ENCODE data around the gene C1orf21.
A peak's percentile ranks its signal among the peaks of the same experiment; 100 is the strongest.

The C1orf21 gene

DNA sequence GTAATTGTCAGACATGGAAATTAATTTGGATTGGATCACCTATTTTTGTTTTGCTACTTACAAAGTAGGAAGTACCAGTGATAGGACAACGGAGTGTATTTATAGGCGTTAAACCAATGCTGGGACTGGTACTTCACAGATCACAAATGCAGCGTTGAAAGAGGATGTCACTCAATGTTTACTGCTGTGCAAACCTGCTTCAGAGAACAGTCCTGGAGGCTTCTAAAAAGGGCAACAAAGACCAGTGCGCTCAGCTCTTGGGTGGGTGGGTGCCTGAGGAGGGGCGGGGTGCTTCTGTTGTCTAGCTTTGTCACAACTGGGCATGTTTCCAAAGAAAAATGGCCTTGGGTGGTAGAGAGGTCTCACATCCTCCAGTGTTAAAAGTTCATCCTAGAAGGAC is 2.1 kb downstream of the C1orf21 start:
- DNase-seq (ENCODE audit: low read depth, low spot score): no peak
- no peak overlapping the region for H3K27ac ChIP-seq
- no peaks in the 10 kb centered on the region for H3K36me3 ChIP-seq (ENCODE audit: insufficient read depth, low read length)
- TF ChIP-seq EZH2 (IDR thresholded peaks at IDR 0.05) (no peak), FOXP2 (optimal IDR thresholded peaks at IDR 0.05; ENCODE audit: control extremely low read depth, extremely low read length, insufficient read depth) (no peak), POLR2AphosphoS5 (IDR thresholded peaks at IDR 0.05; ENCODE audit: borderline replicate concordance, low read depth, low read length) (no peak)
- H3K9me3 ChIP-seq (ENCODE audit: low read depth, low read length): no peaks in the 10 kb centered on the region
- peak overlapping the region; percentile 93 for H3K4me3 ChIP-seq
- H3K9ac ChIP-seq (ENCODE audit: insufficient read length): no peak overlapping the region

DNA sequence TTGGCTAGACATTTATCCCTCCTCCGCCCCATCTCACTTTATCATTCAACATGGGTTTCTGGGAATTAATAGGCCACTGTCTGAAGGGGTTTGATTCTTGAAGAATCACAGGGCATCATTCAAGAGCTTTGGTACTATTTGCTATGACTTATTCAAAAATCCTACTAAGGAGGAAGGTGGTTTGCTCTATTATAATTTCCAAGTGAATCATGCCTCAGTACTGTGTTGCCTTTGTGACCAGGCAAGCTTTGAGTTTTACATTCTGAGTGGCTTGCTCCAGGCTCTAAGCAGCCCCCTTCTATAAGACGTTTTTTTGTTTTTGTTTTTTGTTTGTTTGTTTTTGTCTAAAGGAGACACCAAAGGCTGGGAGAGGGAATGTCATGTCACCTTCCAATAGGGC is 2.6 kb downstream of the C1orf21 start:
- no peaks in the 10 kb centered on the region for H3K36me3 ChIP-seq (ENCODE audit: insufficient read depth, low read length)
- H3K9ac ChIP-seq (ENCODE audit: insufficient read length): no peak overlapping the region
- H3K27ac ChIP-seq: no peak overlapping the region
- no peaks in the 10 kb centered on the region for H3K9me3 ChIP-seq (ENCODE audit: low read depth, low read length)
- TF ChIP-seq POLR2AphosphoS5 (IDR thresholded peaks at IDR 0.05; ENCODE audit: borderline replicate concordance, low read depth, low read length) (no peak), EZH2 (IDR thresholded peaks at IDR 0.05) (no peak), FOXP2 (optimal IDR thresholded peaks at IDR 0.05; ENCODE audit: control extremely low read depth, extremely low read length, insufficient read depth) (no peak)
- H3K4me3 ChIP-seq: peak overlapping the region; percentile 93
- no peak for DNase-seq (ENCODE audit: low read depth, low spot score)

- TF ChIP-seq EZH2 (IDR thresholded peaks at IDR 0.05): no peak
- TF ChIP-seq FOXP2 (optimal IDR thresholded peaks at IDR 0.05; ENCODE audit: control extremely low read depth, extremely low read length, insufficient read depth): no peak
- TF ChIP-seq POLR2AphosphoS5 (IDR thresholded peaks at IDR 0.05; ENCODE audit: borderline replicate concordance, low read depth, low read length): peak; percentile 24; the same call in 1 of the 2 replicates
- Histone ChIP-seq H3K9me3 (ENCODE audit: low read depth, low read length) (no peaks in the 10 kb centered on the region), H3K4me3 (peak overlapping the region; percentile 42), H3K9ac (ENCODE audit: insufficient read length) (no peak overlapping the region), H3K27ac (no peak overlapping the region), H3K36me3 (ENCODE audit: insufficient read depth, low read length) (no peaks in the 10 kb centered on the region)
- DNase-seq (ENCODE audit: low read depth, low spot score): peak; percentile 53
Observed at GRCh38 chr1:184390889-184391288, 4.1 kb downstream of the C1orf21 start.

DNA sequence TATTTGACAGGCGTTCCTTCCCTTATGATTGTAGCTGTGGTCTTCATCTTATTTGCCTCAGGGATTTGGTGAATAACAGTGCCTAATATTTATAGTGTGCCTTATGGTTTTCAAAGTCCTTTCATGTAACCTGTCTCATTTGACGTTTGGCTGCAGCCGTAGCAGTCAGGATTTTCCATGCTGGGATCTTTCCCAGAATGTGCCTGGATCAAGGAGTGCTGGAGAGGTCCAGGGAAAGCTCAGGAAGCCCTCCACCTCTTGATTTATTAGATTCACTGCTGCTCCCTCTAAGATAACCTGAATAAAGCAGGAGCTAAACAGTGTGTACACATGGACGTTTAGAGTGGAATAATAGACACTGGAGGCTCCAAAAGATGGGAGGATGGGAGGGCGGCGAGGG is 5.2 kb downstream of the C1orf21 start:
- H3K27ac ChIP-seq: no peak overlapping the region
- H3K36me3 ChIP-seq (ENCODE audit: insufficient read depth, low read length): no peaks in the 10 kb centered on the region
- H3K4me3 ChIP-seq: no peak overlapping the region
- TF ChIP-seq POLR2AphosphoS5 (IDR thresholded peaks at IDR 0.05; ENCODE audit: borderline replicate concordance, low read depth, low read length) (no peak), FOXP2 (optimal IDR thresholded peaks at IDR 0.05; ENCODE audit: control extremely low read depth, extremely low read length, insufficient read depth) (no peak), EZH2 (IDR thresholded peaks at IDR 0.05) (no peak)
- no peaks in the 10 kb centered on the region for H3K9me3 ChIP-seq (ENCODE audit: low read depth, low read length)
- no peak overlapping the region for H3K9ac ChIP-seq (ENCODE audit: insufficient read length)
- DNase-seq (ENCODE audit: low read depth, low spot score): no peak

DNA sequence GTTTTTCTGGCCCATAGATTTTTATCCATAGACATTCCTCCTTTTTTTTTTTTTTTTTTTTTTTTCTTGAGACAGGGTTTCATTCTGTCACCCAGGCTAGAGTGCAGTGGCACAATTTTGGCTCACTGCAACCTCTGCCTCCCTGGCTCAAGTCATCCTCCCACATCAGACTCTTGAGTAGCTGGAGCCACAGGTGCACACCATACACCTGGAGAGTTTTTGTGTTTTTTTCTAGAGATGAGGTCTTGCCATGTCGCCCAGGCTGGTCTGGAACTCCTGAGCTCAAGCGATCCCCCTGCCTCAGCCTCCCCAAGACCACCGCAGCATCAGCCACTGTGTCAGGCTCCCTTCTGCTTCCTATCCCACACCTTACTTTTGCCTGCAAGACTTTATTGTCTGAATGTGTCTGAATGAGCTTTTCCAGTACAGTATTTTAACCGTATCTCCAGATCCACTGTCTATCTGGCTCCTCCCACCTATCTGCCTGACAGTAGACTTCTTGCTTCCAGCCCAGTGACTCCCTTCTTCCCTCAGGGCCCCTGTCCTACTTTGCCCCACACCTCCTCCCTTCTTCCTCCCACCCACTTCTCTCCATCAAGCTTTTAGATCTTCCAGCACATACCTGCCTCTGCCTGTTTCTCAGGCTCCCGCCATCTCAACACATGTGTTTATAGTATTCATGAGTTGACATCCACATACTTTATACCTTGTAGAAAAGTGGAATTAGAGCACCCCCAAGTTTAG is 6.1 kb downstream of the C1orf21 start:
- TF ChIP-seq POLR2AphosphoS5 (IDR thresholded peaks at IDR 0.05; ENCODE audit: borderline replicate concordance, low read depth, low read length) (no peak), EZH2 (IDR thresholded peaks at IDR 0.05) (no peak), FOXP2 (optimal IDR thresholded peaks at IDR 0.05; ENCODE audit: control extremely low read depth, extremely low read length, insufficient read depth) (no peak)
- no peak overlapping the region for H3K4me3 ChIP-seq
- no peak for DNase-seq (ENCODE audit: low read depth, low spot score)

GRCh38 chr1:184393962-184394361 is 7.1 kb downstream of the C1orf21 start:
- no peak overlapping the region for H3K27ac ChIP-seq
- H3K9me3 ChIP-seq (ENCODE audit: low read depth, low read length): no peaks in the 10 kb centered on the region
- TF ChIP-seq POLR2AphosphoS5 (IDR thresholded peaks at IDR 0.05; ENCODE audit: borderline replicate concordance, low read depth, low read length) (no peak), EZH2 (IDR thresholded peaks at IDR 0.05) (no peak), FOXP2 (optimal IDR thresholded peaks at IDR 0.05; ENCODE audit: control extremely low read depth, extremely low read length, insufficient read depth) (no peak)
- H3K9ac ChIP-seq (ENCODE audit: insufficient read length): no peak overlapping the region
- H3K4me3 ChIP-seq: no peak overlapping the region
- no peak for DNase-seq (ENCODE audit: low read depth, low spot score)
- no peaks in the 10 kb centered on the region for H3K36me3 ChIP-seq (ENCODE audit: insufficient read depth, low read length)

More for the DNA sequence above, 6.1 kb downstream of the C1orf21 start:
- H3K9ac ChIP-seq (ENCODE audit: insufficient read length): no peak overlapping the region
- no peaks in the 10 kb centered on the region for H3K9me3 ChIP-seq (ENCODE audit: low read depth, low read length)
- no peaks in the 10 kb centered on the region for H3K36me3 ChIP-seq (ENCODE audit: insufficient read depth, low read length)
- no peak overlapping the region for H3K27ac ChIP-seq

DNA sequence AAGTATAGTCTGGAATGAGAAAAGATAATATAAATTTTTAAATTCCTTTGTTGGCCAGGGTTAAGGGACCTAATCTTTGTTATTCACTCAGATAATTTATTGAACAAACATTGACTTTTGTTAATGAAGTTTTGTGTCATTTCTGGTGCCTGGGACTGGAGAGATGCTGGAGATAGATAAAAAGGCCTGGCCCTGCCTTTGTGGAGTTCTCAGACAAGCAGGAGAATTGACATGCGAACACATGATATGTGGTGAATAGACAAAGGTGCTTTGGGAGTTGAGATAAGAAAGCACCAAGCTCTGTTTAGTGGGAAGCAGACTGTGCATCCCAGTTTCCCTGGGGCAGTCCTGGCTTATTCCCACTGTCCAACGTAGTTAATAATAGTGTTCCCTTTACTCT is 8.5 kb downstream of the C1orf21 start:
- DNase-seq (ENCODE audit: low read depth, low spot score): no peak
- Histone ChIP-seq H3K4me3 (no peak overlapping the region), H3K9me3 (ENCODE audit: low read depth, low read length) (no peaks in the 10 kb centered on the region), H3K27ac (no peak overlapping the region), H3K9ac (ENCODE audit: insufficient read length) (no peak overlapping the region), H3K36me3 (ENCODE audit: insufficient read depth, low read length) (no peaks in the 10 kb centered on the region)
- TF ChIP-seq POLR2AphosphoS5 (IDR thresholded peaks at IDR 0.05; ENCODE audit: borderline replicate concordance, low read depth, low read length) (no peak), FOXP2 (optimal IDR thresholded peaks at IDR 0.05; ENCODE audit: control extremely low read depth, extremely low read length, insufficient read depth) (no peak), EZH2 (IDR thresholded peaks at IDR 0.05) (no peak)

DNA sequence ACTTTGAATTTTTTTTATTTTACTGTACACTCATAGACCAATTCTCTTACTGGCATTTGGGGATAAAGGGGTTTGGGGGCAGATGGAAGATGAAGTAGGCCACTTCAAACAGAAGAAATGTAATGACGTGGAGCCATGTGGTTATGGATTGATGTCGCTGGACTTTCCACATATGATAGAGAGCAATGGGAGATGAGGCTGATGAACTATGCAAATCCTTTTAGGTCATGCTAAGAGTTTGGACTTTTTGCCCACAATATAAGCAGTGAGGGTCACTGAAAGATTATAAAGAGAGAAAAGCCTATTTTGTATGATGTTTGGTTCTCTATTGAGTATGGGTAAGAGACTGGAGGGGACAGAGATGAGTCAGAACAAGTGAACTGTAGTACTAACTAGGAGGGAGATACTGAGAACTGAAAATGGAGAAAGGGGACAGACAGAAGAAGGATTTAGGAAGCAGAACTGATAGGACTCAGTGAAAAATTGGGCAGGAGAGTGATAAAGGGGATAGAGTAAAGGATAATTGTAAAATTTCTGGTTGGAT is 9.2 kb downstream of the C1orf21 start:
- H3K36me3 ChIP-seq (ENCODE audit: insufficient read depth, low read length): no peaks in the 10 kb centered on the region
- H3K4me3 ChIP-seq: no peak overlapping the region
- DNase-seq (ENCODE audit: low read depth, low spot score): no peak
- TF ChIP-seq EZH2 (IDR thresholded peaks at IDR 0.05): no peak
- TF ChIP-seq FOXP2 (optimal IDR thresholded peaks at IDR 0.05; ENCODE audit: control extremely low read depth, extremely low read length, insufficient read depth): no peak
- no peak for TF ChIP-seq POLR2AphosphoS5 (IDR thresholded peaks at IDR 0.05; ENCODE audit: borderline replicate concordance, low read depth, low read length)
- H3K9ac ChIP-seq (ENCODE audit: insufficient read length): no peak overlapping the region
- H3K27ac ChIP-seq: no peak overlapping the region
- no peaks in the 10 kb centered on the region for H3K9me3 ChIP-seq (ENCODE audit: low read depth, low read length)
